T47D (cell line): ENCODE data around the gene TEX10.
"Not testable (repeated sequence)": the region's sequence is repeated elsewhere in the genome, so short reads cannot be mapped to it uniquely, and the experiment has no call there.

ENCODE experiments used
- DNase-seq, 2 experiments: peaks; one replicate each; pipeline versions ENCODE4 v3.0.0 to v3.0.0-alpha.2; 2011 to 2012; ENCODE audit warnings: low read depth in 1 of 2, low spot score in 1 of 2
- JUND ChIP-seq: IDR thresholded peaks from 2 replicates; pipeline ENCODE4 v1.6.1; 2012; ENCODE audit warnings: low read depth
- in situ Hi-C: cut with HindIII; loops from 2 replicates; pipeline ENCODE4 v1.10.0; 2016; ENCODE audit warnings: low sequenced_read_pairs, low pct_unique_long_range_greater_than_20kb

The TEX10 gene

DNA sequence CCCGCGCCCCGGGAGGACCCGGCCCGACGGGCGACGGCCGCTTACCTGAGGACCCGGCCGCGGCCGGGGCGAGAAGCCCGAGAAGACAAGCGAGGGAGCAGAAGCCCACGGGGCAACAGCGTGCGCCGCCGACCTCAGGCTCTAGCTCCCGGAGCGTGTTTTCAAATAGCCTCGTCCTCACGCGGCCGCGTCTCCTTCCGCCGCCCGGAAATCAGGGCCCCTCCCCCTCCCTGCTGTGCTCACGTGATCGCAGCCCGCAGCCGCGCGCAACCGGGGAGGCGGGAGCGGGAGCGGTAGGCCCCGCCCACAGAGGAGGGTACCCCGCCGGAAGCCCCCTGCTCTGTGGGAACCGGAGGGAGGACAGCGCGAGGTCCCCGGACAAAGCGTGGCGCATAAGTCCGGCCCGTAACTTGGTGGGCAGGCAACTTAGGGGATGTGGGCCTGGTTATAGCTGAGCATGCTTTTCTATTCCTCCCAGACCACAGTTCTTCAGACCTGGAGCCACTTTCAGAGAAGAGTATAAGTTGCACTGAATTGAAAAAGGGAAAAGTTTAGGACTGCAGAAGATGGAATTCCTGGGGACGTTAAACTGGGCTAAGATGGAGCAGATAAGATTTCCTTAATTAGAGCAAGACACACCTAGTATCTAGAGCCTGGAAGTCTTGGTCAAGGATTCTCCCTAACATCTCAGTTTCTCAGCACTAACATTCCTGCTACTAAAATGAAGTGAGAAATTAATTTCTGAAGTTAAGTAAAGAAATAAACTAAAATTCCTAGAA lies at the start of gene TEX10:
Gene TEX10 (minus strand): TSS at position 216 of the 779 bp plus-strand sequence. CDS start 3,579 bp downstream, outside the sequence.
- DNase-seq: peak; percentile 76 to 80
- in situ Hi-C loops: no loop called here
- TF ChIP-seq JUND: no peak

DNA sequence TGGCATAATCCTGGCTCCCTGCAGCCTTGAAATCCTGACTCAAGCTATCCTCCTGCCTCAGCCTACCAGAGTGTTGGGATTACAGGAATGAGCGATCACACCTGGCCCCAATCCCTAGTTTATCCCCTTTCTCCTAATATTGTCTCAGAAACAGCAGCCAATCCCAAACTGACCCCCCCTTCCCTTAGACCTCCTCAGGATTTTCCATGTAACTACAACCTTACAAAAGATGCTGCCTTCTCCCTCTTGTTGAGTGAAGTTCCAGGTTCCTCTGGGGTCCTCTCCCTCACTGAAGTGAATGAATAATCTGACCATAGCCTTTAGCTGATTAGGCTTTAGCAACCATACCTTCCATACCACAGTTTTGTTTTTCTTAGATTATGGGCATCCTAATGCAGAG lies 48.3 kb upstream of the TEX10 start:
- in situ Hi-C loops: no loop called here
- DNase-seq: no peak
- TF ChIP-seq JUND: no peak

DNA sequence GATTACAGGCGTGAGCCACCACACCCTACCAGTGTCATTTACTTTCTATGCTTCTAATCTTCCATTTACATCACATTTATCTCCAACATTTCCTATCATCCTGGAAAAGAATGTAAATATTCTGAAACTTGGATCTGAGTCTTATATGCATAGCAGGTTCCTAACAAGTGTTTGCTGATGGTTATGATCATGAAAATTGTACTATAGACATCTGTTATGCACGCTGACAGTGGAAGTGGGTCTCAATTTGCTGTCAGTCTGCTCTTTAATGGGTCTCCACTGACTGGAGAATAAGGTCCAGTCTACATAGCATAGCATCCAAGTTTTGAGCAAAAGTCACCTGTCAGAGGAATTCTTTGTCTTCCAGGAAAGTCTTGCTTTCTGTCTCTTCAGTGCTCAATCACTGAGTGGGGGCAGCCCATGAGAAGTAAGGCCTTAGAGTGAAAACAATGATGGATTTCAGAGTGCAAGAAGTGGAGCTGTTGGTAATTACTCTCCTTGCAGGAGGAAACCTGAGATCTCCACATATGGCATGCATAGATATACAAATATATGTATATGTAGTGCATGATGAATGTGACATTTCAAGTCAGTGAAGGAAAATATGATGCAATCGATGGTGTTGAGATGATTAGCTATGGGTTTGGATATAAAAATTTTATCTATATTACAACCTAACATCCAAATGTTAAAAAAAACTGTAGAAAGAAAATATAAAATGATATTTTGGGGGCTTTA lies 45.0 kb upstream of the TEX10 start:
- in situ Hi-C loops: no loop called here
- no peak for TF ChIP-seq JUND
- no peak for DNase-seq

DNA sequence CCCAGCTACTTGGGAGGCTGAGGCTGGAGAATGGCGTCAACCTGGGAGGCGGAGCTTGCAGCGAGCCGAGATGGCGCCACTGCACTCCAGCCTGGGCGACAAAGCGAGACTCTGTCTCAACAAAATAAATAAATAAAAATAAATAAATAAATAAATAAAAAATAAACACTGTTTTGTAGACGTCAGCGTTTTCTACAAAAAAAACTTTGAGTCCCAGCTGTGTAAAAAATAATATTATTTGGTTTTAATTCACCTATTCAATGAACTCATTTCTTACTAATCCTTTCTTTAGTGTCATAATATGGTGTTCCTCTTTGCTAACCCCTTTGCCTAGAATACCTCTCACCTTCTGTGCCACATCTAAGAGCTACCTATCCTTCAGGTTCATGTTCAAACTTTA lies 44.0 kb upstream of the TEX10 start:
- in situ Hi-C loops: no loop called here
- no peak for TF ChIP-seq JUND

DNA sequence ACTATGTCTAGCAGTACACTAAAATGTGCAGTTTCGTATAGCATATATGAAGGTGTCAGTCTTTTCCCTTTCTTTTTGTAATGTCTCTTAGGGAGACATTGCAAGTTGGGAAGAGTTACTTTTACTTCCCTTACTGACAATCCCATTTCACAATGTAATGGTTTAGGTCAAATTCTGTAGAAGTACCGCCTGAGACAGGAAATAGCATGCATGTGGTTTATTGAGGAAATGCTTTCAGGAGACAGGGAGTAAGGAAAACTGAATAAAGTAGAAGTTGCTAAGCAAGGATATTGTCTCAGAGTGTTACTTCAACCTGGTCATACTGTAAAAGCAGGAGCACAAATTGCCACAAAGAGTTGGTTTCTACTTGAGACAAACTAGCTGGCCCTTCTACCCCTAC lies 42.1 kb upstream of the TEX10 start:
- no peak for DNase-seq
- in situ Hi-C loops: no loop called here
- TF ChIP-seq JUND: no peak

More for the DNA sequence above, 44.0 kb upstream of the TEX10 start:
- DNase-seq: no peak

DNA sequence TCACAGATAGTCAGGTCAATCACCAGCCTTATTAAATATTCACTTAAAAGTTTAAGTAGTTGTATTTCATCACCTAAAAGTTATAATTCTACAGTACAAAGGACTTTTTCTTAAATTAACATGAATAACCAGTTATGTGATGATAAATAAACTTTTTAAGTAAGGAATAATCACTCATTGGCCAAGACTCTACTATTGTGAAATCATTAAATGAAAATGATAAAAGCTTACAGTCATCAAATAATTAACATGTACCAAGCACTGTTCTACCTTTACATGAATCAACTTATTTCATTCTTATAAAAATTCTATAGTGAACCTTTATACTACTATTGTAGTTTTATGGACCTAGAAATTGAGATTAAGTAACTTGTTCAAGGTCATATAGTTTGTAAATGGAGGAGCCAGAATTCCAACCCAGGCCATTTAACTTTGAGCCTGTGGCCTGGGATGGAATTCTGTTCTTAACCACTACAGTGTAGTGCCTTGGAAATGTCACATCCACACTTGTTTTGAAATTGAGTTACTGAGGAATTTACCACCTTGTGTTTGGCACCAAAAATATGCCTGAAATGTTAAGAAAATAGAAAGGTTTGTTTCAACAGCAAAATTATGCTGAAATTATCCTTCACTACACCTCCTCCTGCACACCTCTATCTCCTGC lies 41.4 kb upstream of the TEX10 start:
- TF ChIP-seq JUND: no peak
- in situ Hi-C loops: no loop called here
- DNase-seq: no peak

DNA sequence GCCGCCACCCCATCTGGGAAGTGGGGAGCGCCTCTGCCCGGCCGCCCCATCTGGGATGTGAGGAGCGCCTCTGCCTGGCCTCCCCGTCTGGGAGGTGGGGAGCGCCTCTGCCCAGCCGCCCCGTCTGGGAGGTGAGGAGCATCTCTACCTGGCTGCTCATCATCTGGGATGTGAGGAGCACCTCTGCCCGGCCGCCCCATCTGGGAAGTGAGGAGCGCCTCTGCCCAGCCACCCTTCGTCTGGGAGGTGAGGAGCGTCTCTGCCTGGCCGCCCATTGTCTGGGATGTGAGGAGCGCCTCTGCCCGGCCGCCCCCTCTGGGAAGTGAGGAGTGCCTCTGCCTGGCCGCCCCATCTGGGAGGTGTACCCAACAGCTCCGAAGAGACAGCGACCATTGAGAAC lies 40.2 kb upstream of the TEX10 start:
- DNase-seq, in situ Hi-C loops: not testable (repeated sequence)

DNA sequence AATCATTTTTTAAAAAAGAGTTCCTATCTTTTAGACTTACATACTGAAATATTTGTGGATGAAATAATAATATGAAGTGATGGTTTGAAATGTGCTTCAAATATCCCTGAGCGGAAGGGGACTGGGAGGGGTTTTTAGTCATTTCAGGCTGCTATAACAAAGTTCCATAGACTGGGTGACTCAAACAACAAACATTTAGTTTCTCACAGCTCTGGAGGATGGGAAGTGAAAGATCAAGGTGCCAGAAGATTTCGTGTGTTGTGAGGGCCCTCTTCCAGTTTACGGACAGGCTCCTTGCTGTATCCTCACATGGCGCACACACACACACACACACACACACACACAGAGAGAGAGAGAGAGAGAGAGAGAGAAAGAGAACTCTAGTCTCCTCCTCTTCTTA lies 27.1 kb upstream of the TEX10 start:
- no peak for DNase-seq
- in situ Hi-C loops: no loop called here
- TF ChIP-seq JUND: no peak

DNA sequence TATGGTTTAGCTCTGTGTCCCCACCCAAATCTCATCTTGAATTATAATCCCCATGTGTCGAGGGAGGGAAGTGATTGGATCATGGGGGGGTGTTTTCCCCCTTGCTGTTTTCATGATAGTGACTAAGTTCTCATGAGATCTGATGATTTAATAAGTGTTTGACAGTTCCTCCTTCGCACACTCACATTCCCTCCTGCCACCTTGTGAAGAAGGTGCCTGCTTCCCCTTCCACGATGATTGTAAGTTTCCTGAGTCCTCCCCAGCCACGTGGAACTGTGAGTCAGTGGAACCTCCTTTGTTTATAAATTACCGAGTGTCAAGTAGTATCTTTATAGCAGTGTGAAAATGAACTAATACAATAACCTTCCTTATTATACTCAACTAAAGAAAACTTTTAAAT lies 24.3 kb upstream of the TEX10 start:
- in situ Hi-C loops: no loop called here
- no peak for TF ChIP-seq JUND
- DNase-seq: no peak

DNA sequence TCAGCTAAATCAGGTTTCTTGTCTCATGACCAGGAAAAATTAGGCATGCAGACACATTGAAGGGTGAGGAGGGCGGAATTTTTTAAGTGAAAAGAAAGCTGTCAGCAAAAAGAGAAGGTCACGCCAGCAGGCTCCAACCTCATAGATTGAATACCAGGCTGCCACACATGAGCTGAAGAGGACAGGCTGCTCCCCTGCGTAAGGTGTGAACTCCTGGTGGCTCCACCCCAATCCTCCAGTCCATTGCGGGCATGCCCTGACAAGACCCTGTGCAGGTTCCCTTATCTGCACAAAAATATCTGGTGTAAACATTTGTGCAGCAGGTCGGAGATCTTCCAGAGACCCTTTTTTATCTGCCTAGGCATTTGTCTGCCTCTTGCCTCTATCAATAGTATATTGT lies 22.9 kb upstream of the TEX10 start:
- no peak for TF ChIP-seq JUND
- in situ Hi-C loops: no loop called here
- DNase-seq: no peak

DNA sequence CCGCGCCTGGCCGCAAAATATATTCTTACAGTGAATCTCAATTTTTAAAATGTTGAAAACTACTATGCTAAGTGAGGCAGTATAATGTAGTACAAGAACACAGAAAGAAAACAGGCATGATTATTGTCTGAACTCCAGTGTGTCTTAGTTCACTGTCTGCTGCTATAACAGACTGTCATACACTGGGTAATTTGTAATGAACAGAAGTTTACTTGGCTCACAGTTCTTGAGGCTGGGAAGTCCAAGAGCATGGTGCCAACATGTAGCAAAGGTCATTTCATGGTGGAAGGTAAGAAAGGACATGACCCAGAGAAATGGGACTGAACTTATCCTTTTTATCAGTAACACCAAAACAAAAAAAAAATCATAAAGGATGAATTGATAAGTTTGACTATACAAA lies 19.9 kb upstream of the TEX10 start:
- TF ChIP-seq JUND: no peak
- in situ Hi-C loops: no loop called here
- no peak for DNase-seq

DNA sequence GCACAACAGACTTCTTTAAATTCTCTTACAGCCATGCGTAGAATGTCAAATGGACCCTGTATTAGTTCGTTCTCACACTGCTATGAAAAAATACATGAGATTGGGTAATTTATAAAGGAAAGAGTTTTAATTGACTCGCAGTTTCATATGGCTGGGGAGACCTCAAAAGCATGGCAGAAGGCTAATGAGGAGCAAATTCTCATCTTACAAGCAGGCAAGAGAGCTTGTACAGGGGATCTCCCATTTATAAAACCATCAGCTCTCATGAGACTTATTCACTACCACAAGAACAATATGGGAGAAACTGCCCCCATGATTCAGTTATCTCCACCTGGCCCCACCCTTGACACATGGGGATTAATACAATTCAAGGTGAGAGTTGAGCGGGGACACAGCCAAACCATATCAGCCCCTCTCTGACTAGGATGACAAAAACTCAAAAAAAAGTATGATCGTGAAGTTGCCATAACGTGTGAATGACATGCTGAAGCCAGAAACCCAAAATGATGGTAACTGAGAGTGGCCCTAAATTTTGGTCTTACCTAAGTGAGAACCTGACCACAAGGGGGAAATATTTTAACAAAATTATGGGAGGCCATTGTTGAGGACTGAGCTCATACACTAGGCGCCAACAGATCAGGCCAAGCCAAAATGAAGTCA lies 17.5 kb upstream of the TEX10 start:
- no peak for DNase-seq
- in situ Hi-C loops: no loop called here
- no peak for TF ChIP-seq JUND
